Measurements from ENCODE around the gene CAPN13.

CAPN13 gene

GRCh38 chr2:30809938-30810337 is 2.7 kb upstream of the CAPN13 start:
- H3K4me1 ChIP-seq (ENCODE audit: insufficient read depth, low read length, severe bottlenecking) = no peaks in the 10 kb centered on the region
- H3K4me3 ChIP-seq (ENCODE audit: low read depth, low read length, poor library complexity, severe bottlenecking) = no peak overlapping the region
- H3K9me3 ChIP-seq (ENCODE audit: low read length) = no peaks in the 10 kb centered on the region
- no peak overlapping the region for H2AFZ ChIP-seq (ENCODE audit: low read length)
- H4K20me1 ChIP-seq (ENCODE audit: insufficient read depth, low read length) = no peaks in the 10 kb centered on the region
- H3K9me2 ChIP-seq (ENCODE audit: low read depth, low read length) = no peaks in the 10 kb centered on the region
- H3K9ac ChIP-seq (ENCODE audit: low read length) = no peak overlapping the region
- no peaks in the 10 kb centered on the region for H3F3A ChIP-seq (ENCODE audit: insufficient read depth, low read length)
- H3K4me2 ChIP-seq (ENCODE audit: low read length) = no peak overlapping the region
- TF ChIP-seq CTCF (IDR thresholded peaks at IDR 0.05; ENCODE audit: low read length) (no peak), EZH2 (IDR thresholded peaks at IDR 0.05; ENCODE audit: borderline replicate concordance, low read length) (no peak)
- no peak overlapping the region for H3K27ac ChIP-seq (ENCODE audit: low read depth, low read length, poor library complexity, severe bottlenecking)
- H3K79me2 ChIP-seq (ENCODE audit: insufficient read depth, low read length) = no peaks in the 10 kb centered on the region
- no peaks in the 10 kb centered on the region for H3K27me3 ChIP-seq (ENCODE audit: insufficient read depth, low read length)
- no peaks in the 10 kb centered on the region for H3K36me3 ChIP-seq (ENCODE audit: insufficient read depth, low read length)

- no peak overlapping the region for H2AFZ ChIP-seq (ENCODE audit: low read length)
- H3K9me2 ChIP-seq (ENCODE audit: low read depth, low read length) = no peaks in the 10 kb centered on the region
- H3K79me2 ChIP-seq (ENCODE audit: insufficient read depth, low read length) = no peaks in the 10 kb centered on the region
- no peak overlapping the region for H3K4me3 ChIP-seq (ENCODE audit: low read depth, low read length, poor library complexity, severe bottlenecking)
- H3K4me1 ChIP-seq (ENCODE audit: insufficient read depth, low read length, severe bottlenecking) = no peaks in the 10 kb centered on the region
- no peaks in the 10 kb centered on the region for H3F3A ChIP-seq (ENCODE audit: insufficient read depth, low read length)
- TF ChIP-seq CTCF (IDR thresholded peaks at IDR 0.05; ENCODE audit: low read length) = no peak
- no peaks in the 10 kb centered on the region for H3K27me3 ChIP-seq (ENCODE audit: insufficient read depth, low read length)
- no peaks in the 10 kb centered on the region for H3K9me3 ChIP-seq (ENCODE audit: low read length)
- no peak overlapping the region for H3K9ac ChIP-seq (ENCODE audit: low read length)
- no peak overlapping the region for H3K27ac ChIP-seq (ENCODE audit: low read depth, low read length, poor library complexity, severe bottlenecking)
- no peaks in the 10 kb centered on the region for H3K36me3 ChIP-seq (ENCODE audit: insufficient read depth, low read length)
- no peaks in the 10 kb centered on the region for H4K20me1 ChIP-seq (ENCODE audit: insufficient read depth, low read length)
- H3K4me2 ChIP-seq (ENCODE audit: low read length) = no peak overlapping the region
Observed at GRCh38 chr2:30808695-30809094, 1.4 kb upstream of the CAPN13 start.

GRCh38 chr2:30803281-30803680 is 4.0 kb downstream of the CAPN13 start:
- Histone ChIP-seq H3K9me2 (ENCODE audit: low read depth, low read length) (no peaks in the 10 kb centered on the region), H3K36me3 (ENCODE audit: insufficient read depth, low read length) (no peaks in the 10 kb centered on the region), H3K27me3 (ENCODE audit: insufficient read depth, low read length) (no peaks in the 10 kb centered on the region), H3K9ac (ENCODE audit: low read length) (no peak overlapping the region), H3K27ac (ENCODE audit: low read depth, low read length, poor library complexity, severe bottlenecking) (no peak overlapping the region), H3K9me3 (ENCODE audit: low read length) (no peaks in the 10 kb centered on the region), H4K20me1 (ENCODE audit: insufficient read depth, low read length) (no peaks in the 10 kb centered on the region), H3K4me3 (ENCODE audit: low read depth, low read length, poor library complexity, severe bottlenecking) (no peak overlapping the region), H3F3A (ENCODE audit: insufficient read depth, low read length) (no peaks in the 10 kb centered on the region), H3K4me2 (ENCODE audit: low read length) (no peak overlapping the region), H3K4me1 (ENCODE audit: insufficient read depth, low read length, severe bottlenecking) (no peaks in the 10 kb centered on the region), H3K79me2 (ENCODE audit: insufficient read depth, low read length) (no peaks in the 10 kb centered on the region), H2AFZ (ENCODE audit: low read length) (no peak overlapping the region)
- no peak for TF ChIP-seq CTCF (IDR thresholded peaks at IDR 0.05; ENCODE audit: low read length)
- TF ChIP-seq EZH2 (IDR thresholded peaks at IDR 0.05; ENCODE audit: borderline replicate concordance, low read length) = no peak
